ENCODE data around the gene FREM2.
A peak's percentile ranks its signal among the peaks of the same experiment; 100 is the strongest.

FREM2 gene

DNA sequence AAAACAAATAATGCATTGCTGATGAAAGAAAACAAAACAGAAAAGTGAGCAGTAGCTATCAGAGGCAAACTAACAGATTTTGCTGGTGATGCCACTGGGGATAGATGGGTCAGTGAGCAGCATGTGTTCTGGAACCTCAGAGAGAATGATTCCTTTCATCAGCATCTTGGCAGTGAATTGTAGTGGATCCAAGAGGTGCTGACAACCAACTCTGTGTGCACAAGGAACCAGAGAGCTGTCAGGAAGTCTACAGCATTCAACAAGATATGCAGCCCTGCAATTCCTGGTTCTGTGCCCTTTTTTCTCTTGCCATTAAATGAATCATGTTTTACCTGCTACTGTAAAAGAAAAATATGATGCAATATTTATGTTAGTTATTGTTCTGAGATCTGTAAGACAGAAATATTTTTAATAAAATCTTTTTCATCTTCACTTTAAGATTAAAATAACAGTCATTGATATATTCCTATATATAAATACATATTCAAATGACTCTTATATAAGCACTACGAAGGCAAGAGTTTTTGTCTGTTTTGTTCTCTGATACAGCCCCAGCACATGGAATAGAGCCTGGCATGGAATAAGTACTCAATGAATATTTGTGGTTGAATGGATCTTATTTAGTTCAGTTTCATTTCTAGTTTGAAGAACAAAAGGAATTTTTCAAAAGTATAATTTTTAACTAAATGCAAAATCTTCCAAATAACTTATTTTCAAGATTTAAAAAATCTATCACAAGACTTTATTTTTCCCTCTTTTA is 80.8 kb downstream of the FREM2 start:
- H3K27me3 ChIP-seq (ENCODE audit: insufficient read depth, low read length), result no peaks in the 10 kb centered on the region

DNA sequence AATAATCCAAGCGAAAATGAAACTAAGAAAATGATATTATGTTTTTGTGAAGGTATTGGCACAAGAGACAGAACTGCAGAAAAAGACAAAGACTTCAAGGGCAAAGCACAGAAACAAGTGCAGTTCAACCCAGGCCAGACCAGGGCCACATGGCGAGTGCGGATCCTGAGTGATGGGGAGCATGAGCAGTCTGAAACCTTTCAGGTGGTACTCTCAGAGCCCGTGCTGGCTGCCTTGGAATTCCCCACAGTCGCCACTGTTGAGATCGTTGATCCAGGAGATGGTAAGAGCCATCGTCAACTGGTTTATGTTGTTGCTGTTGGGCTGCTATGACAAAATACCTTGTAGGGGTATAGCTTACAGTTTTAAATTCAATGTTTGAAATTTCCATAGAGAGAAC is 82.6 kb downstream of the FREM2 start:
- Histone ChIP-seq H3K36me3 (ENCODE audit: insufficient read depth, low read depth, low read length) (no peaks in the 10 kb centered on the region), H3K9ac (ENCODE audit: low read depth, low read length) (no peak overlapping the region), H3K9me3 (ENCODE audit: insufficient read depth, low read depth, low read length) (no peaks in the 10 kb centered on the region), H3K4me3 (ENCODE audit: low read length) (no peak overlapping the region), H3K27ac (ENCODE audit: low read length) (no peak overlapping the region), H3K4me1 (ENCODE audit: insufficient read depth, low read length) (peaks cover 16% of the 10 kb centered on the region; the same call in 1 of the 2 replicates), H3K27me3 (ENCODE audit: insufficient read depth, low read length) (no peaks in the 10 kb centered on the region)

More for the DNA sequence above, 80.8 kb downstream of the FREM2 start:
- Histone ChIP-seq H3K27ac (ENCODE audit: low read length) (no peak overlapping the region), H3K4me3 (ENCODE audit: low read length) (no peak overlapping the region), H3K9ac (ENCODE audit: low read depth, low read length) (no peak overlapping the region), H3K9me3 (ENCODE audit: insufficient read depth, low read depth, low read length) (no peaks in the 10 kb centered on the region), H3K36me3 (ENCODE audit: insufficient read depth, low read depth, low read length) (no peaks in the 10 kb centered on the region), H3K4me1 (ENCODE audit: insufficient read depth, low read length) (peaks cover 16% of the 10 kb centered on the region; the same call in 1 of the 2 replicates)

DNA sequence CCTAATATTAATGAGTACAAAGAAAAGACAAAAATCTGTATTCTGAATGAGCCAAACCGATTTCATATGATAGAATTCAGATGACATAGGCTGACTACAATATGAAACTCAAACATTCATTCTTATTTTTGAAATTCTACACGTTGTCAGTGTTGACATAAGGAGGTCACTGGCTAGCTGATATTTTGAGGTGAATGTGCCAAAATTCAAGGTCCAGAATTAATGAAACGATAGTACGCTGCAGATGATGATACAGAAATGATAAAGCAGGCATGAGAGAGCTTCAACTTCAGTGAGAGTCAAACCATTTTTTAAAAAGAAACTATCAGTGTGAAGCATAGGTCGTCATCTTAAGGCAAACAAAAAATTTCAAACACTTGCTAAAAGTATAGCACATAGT is 88.2 kb downstream of the FREM2 start:
- H3K9ac ChIP-seq (ENCODE audit: low read depth, low read length), result no peak overlapping the region
- H3K27me3 ChIP-seq (ENCODE audit: insufficient read depth, low read length), result no peaks in the 10 kb centered on the region
- H3K9me3 ChIP-seq (ENCODE audit: insufficient read depth, low read depth, low read length), result no peaks in the 10 kb centered on the region
- H3K4me1 ChIP-seq (ENCODE audit: insufficient read depth, low read length), result peaks cover 16% of the 10 kb centered on the region; the same call in 1 of the 2 replicates
- H3K36me3 ChIP-seq (ENCODE audit: insufficient read depth, low read depth, low read length), result no peaks in the 10 kb centered on the region
- no peak overlapping the region for H3K27ac ChIP-seq (ENCODE audit: low read length)
- H3K4me3 ChIP-seq (ENCODE audit: low read length), result no peak overlapping the region

DNA sequence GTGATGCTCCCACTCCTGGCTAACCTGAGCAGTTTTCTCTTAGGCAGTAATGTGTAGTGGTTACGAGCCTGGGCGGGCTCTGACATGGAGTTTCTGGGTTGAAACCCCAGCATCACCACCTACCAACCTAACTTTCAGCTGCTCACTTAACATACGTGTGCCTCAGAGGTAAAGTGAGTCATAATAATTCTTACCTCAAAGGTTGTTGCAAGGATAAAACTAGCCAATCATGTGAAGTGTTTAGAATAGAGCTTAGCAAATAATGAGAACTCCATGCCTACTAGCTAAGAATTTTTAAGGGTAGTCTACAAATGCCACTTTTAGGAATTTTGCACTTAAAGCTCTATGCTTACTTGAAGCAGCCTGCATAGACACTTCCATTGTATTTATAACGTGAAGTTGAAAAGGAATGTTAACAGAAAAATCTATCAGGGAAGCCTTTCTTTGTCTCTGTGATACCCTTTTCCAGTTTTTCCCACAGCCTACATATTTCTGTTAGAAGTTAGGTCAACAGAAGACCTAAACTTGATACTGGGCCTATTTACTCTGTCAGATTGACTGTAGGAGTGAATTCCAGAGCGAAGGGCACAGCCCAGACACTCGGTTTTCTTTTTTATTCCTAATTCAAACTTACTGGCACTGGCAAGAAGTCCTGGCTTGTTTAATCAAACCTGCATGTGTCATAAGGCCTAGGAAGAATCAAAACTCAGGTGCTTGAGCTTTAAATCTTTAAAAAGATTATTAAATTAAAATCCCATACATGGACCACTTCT is 90.7 kb downstream of the FREM2 start:
- Histone ChIP-seq H3K27me3 (ENCODE audit: insufficient read depth, low read length) (no peaks in the 10 kb centered on the region), H3K4me1 (ENCODE audit: insufficient read depth, low read length) (no peaks in the 10 kb centered on the region), H3K9me3 (ENCODE audit: insufficient read depth, low read depth, low read length) (no peaks in the 10 kb centered on the region), H3K36me3 (ENCODE audit: insufficient read depth, low read depth, low read length) (no peaks in the 10 kb centered on the region), H3K4me3 (ENCODE audit: low read length) (no peak overlapping the region), H3K9ac (ENCODE audit: low read depth, low read length) (no peak overlapping the region), H3K27ac (ENCODE audit: low read length) (no peak overlapping the region)

DNA sequence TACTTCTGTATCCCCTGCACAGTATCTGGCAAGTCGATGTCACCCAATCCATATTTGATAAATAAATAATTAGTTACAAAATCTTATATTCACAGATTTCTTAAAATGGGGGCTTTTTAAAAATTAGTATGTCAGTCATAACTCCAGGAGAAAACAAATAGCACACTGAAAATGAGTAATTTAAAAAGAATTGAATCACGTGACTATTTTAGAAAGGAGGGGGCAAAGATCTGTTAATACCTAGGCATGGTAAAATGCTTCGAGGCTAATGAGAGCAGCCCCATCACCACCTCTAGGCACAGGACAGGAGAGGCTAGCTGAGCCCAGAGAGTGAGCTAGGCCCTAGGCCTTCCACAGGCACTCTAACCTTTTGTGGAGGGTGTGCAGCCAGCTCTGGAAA is 94.7 kb downstream of the FREM2 start:
- Histone ChIP-seq H3K4me3 (ENCODE audit: low read length) (no peak overlapping the region), H3K36me3 (ENCODE audit: insufficient read depth, low read depth, low read length) (no peaks in the 10 kb centered on the region), H3K9me3 (ENCODE audit: insufficient read depth, low read depth, low read length) (no peaks in the 10 kb centered on the region), H3K4me1 (ENCODE audit: insufficient read depth, low read length) (no peaks in the 10 kb centered on the region), H3K9ac (ENCODE audit: low read depth, low read length) (no peak overlapping the region), H3K27me3 (ENCODE audit: insufficient read depth, low read length) (no peaks in the 10 kb centered on the region), H3K27ac (ENCODE audit: low read length) (no peak overlapping the region)

DNA sequence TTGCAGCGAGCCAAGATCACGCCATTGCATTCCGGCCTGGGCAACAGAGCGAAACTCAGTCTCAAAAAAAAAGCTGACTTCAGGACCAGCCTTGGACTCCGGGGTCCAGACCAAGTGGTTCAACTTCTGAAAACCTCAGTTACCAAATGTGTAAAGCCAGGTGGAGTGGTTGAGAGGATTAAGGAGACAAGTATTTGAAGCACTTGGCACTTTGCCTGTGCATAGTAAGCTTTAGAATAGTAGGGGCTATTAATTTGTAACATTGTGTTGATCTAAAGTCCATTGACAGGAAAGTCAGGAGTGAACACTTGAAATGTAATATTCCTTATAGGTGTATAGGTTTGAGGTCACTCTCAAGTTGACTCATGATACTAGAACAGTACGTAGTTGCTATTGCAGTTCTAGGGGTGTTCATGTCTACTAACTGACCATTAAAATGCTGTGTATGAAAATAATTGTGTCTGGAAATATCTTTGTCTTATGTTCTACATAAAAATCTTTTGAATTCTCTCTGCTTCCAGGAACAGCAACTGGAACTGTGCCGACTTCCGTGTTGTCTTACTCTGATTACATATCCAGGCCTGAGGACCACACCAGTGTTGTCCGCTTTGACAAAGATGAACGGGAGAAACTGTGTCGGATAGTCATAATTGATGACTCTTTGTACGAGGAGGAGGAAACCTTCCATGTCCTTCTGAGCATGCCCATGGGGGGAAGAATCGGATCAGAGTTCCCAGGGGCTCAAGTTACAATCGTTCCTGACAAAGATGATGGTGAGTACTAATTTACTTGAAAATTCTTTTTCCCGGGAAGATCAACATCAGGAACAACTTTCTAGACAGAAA is 97.4 kb downstream of the FREM2 start:
- Histone ChIP-seq H3K9ac (ENCODE audit: low read depth, low read length) (no peak overlapping the region), H3K36me3 (ENCODE audit: insufficient read depth, low read depth, low read length) (no peaks in the 10 kb centered on the region), H3K9me3 (ENCODE audit: insufficient read depth, low read depth, low read length) (no peaks in the 10 kb centered on the region), H3K27ac (ENCODE audit: low read length) (no peak overlapping the region), H3K4me1 (ENCODE audit: insufficient read depth, low read length) (no peaks in the 10 kb centered on the region), H3K4me3 (ENCODE audit: low read length) (no peak overlapping the region), H3K27me3 (ENCODE audit: insufficient read depth, low read length) (no peaks in the 10 kb centered on the region)

DNA sequence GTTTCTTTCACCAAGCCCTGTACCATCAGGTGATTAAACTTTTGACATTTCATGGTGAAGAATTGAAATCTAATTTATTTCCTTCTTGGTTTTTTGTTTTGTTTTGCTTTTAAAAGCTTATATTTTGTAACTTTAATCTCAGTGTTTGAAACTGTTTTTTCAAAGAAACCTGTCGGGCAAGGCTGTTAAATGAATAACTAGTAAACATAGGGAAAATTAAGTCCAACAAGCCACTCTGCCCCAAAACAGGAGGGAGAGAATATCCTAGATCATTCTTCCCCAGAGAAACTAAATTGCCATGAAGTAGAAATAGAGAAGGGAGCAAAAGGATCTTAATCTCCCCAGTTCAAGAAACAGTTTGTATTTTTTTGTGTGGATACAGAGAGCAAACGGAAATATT is 98.2 kb downstream of the FREM2 start:
- Histone ChIP-seq H3K9me3 (ENCODE audit: insufficient read depth, low read depth, low read length) (no peaks in the 10 kb centered on the region), H3K27ac (ENCODE audit: low read length) (no peak overlapping the region), H3K27me3 (ENCODE audit: insufficient read depth, low read length) (no peaks in the 10 kb centered on the region), H3K4me1 (ENCODE audit: insufficient read depth, low read length) (no peaks in the 10 kb centered on the region), H3K4me3 (ENCODE audit: low read length) (no peak overlapping the region), H3K36me3 (ENCODE audit: insufficient read depth, low read depth, low read length) (no peaks in the 10 kb centered on the region), H3K9ac (ENCODE audit: low read depth, low read length) (no peak overlapping the region)

DNA sequence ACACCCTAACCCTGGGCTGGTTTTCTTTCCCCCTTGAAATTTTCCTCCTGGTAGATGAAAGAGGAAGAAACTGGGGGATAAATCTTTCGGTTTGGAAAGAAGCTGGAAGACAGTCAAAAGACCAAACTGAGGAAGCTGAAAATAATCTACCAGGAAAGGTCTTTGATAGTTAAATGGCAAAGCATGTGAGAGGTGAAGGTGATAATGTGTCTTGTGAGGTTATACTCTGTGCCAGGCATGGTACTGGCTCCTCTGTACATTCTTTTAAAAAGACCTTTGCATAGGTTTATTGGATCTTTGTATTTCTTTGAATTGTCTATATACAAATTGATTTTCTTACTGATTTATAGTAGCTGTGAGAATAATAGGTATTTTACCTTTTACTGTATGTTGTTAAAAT is 98.6 kb downstream of the FREM2 start:
- Histone ChIP-seq H3K27ac (ENCODE audit: low read length) (no peak overlapping the region), H3K27me3 (ENCODE audit: insufficient read depth, low read length) (no peaks in the 10 kb centered on the region), H3K4me1 (ENCODE audit: insufficient read depth, low read length) (peaks cover 2% of the 10 kb centered on the region; the same call in 1 of the 2 replicates), H3K4me3 (ENCODE audit: low read length) (no peak overlapping the region), H3K9me3 (ENCODE audit: insufficient read depth, low read depth, low read length) (no peaks in the 10 kb centered on the region), H3K36me3 (ENCODE audit: insufficient read depth, low read depth, low read length) (no peaks in the 10 kb centered on the region), H3K9ac (ENCODE audit: low read depth, low read length) (no peak overlapping the region)

DNA sequence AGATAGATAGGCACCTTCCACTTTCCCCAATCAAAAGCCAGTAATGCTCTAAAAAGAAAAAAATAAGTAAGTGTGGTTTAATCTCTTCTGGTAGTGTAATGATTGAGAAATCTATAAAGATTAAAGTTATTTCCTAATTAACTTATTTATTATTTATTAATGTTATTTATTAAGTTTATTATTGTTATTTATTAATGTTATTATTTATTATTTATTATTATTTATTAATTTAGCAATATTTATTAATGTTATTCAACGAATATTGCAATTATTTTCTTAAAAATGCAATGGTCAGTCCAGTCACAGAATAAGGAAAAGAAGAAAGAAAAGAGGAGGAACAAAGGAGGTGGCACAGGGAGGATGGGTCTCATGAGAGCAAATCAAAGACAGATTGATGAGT is 100.7 kb downstream of the FREM2 start:
- Histone ChIP-seq H3K9ac (ENCODE audit: low read depth, low read length) (no peak overlapping the region), H3K36me3 (ENCODE audit: insufficient read depth, low read depth, low read length) (no peaks in the 10 kb centered on the region), H3K9me3 (ENCODE audit: insufficient read depth, low read depth, low read length) (no peaks in the 10 kb centered on the region), H3K27me3 (ENCODE audit: insufficient read depth, low read length) (no peaks in the 10 kb centered on the region), H3K4me1 (ENCODE audit: insufficient read depth, low read length) (peaks cover 10% of the 10 kb centered on the region; the same call in 1 of the 2 replicates), H3K4me3 (ENCODE audit: low read length) (no peak overlapping the region), H3K27ac (ENCODE audit: low read length) (no peak overlapping the region)

DNA sequence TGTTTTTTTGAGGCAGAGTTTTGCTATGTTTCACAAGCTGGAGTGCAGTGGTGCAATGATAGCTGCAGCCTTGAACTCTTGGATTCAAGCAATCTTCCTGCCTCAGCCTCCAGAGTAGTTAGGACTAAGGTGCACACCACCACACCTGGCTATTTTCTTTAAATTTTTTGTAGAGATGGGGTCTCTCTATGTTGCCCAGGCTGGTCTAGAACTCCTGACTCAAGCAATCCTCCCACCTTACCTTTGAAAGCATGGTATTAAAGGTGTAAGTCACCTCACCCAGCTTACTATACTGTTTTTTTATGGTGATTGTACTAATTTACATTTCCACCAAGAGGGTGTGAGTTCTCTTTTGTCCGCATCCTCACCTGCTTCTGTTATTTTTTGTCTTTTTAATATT is 110.0 kb downstream of the FREM2 start:
- Histone ChIP-seq H3K27ac (ENCODE audit: low read length) (no peak overlapping the region), H3K9ac (ENCODE audit: low read depth, low read length) (no peak overlapping the region), H3K36me3 (ENCODE audit: insufficient read depth, low read depth, low read length) (no peaks in the 10 kb centered on the region), H3K27me3 (ENCODE audit: insufficient read depth, low read length) (no peaks in the 10 kb centered on the region), H3K9me3 (ENCODE audit: insufficient read depth, low read depth, low read length) (0 out of 2 replicates have a peak, but pooled peaks cover 2% of the 10 kb centered on the region), H3K4me1 (ENCODE audit: insufficient read depth, low read length) (no peaks in the 10 kb centered on the region; the same call in 1 of the 2 replicates), H3K4me3 (ENCODE audit: low read length) (no peak overlapping the region)

DNA sequence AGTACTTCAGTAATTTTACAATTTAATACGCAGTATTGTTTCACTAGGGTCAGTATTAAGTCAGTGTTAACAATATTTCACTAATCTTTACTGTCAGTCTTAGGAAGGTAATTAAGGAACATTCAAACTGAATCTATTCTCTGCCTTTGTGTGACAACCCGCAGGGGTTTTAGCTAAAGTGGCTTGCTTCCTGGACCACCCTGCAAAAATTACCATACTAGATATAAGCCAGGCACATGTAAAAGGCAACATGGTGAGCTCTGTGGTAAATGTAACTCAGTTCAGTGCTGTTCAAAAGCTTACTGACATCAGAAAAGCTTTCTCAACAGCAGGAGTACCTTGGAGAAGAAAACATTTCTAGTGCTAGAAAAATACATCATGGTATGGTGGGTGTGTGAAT is 116.7 kb downstream of the FREM2 start:
- peak overlapping the region; percentile 45 for H3K27ac ChIP-seq (ENCODE audit: low read length)
- peak overlapping the region; percentile 50; the same call in 1 of the 2 replicates for H3K9ac ChIP-seq (ENCODE audit: low read depth, low read length)
- peaks cover 28% of the 10 kb centered on the region for H3K4me1 ChIP-seq (ENCODE audit: insufficient read depth, low read length)
- no peaks in the 10 kb centered on the region for H3K36me3 ChIP-seq (ENCODE audit: insufficient read depth, low read depth, low read length)
- H3K9me3 ChIP-seq (ENCODE audit: insufficient read depth, low read depth, low read length), result peaks cover 4% of the 10 kb centered on the region; the same call in 1 of the 2 replicates
- H3K4me3 ChIP-seq (ENCODE audit: low read length), result peak overlapping the region; percentile 44; the same call in 1 of the 2 replicates
- no peaks in the 10 kb centered on the region for H3K27me3 ChIP-seq (ENCODE audit: insufficient read depth, low read length)

Measured in iPS-20b (cell line).